Fibroblast of skin of right biceps (primary cell): Measurements from ENCODE around the gene CYTH4.
"Not testable (repeated sequence)": the region's sequence is repeated elsewhere in the genome, so short reads cannot be mapped to it uniquely, and the experiment has no call there.

Experiments used
- DNase-seq: peaks from one replicate; pipeline ENCODE4 v3.0.0-alpha.2; 2013

Gene CYTH4, protein sequence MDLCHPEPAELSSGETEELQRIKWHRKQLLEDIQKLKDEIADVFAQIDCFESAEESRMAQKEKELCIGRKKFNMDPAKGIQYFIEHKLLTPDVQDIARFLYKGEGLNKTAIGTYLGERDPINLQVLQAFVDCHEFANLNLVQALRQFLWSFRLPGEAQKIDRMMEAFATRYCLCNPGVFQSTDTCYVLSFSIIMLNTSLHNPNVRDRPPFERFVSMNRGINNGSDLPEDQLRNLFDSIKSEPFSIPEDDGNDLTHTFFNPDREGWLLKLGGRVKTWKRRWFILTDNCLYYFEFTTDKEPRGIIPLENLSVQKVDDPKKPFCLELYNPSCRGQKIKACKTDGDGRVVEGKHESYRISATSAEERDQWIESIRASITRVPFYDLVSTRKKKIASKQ

DNA sequence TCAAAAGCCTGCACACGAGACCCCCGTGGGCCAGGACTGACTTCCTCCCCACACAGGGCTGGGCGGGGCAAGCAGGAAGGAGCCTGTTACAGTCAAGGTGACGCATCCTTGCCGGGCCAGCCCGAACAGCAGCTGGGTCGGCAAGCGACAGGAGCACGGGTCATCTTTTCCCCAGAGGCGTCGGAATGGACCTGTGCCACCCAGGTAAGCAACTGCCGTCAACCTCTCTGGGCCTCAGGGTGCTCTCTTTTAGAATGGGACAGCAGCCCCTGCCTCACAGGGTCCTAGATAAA, at the start of gene CYTH4:
TSS of gene CYTH4 (plus strand) at position 124 of the 293 bp plus-strand sequence. CDS start at position 186, 62 bp downstream.
- no peak for DNase-seq

DNA sequence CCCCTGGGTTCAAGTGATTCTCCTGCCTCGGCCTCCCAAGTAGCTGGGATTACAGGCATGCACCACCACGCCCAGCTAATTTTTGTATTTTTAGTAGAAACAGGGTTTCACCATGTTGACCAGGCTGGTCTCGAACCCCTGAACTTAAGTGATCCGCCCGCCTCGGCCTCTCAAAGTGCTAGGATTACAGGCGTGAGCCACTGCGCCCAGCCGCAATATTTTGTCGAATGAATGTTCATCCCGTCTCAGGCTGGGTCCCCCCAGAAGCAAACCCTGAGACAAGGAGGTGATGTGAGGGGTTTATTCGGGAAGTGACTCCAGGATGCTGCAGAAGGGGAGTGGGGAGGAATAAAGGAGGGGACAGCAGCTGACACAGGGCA, 48.9 kb upstream of the CYTH4 start:
- DNase-seq, result not testable (repeated sequence)

DNA sequence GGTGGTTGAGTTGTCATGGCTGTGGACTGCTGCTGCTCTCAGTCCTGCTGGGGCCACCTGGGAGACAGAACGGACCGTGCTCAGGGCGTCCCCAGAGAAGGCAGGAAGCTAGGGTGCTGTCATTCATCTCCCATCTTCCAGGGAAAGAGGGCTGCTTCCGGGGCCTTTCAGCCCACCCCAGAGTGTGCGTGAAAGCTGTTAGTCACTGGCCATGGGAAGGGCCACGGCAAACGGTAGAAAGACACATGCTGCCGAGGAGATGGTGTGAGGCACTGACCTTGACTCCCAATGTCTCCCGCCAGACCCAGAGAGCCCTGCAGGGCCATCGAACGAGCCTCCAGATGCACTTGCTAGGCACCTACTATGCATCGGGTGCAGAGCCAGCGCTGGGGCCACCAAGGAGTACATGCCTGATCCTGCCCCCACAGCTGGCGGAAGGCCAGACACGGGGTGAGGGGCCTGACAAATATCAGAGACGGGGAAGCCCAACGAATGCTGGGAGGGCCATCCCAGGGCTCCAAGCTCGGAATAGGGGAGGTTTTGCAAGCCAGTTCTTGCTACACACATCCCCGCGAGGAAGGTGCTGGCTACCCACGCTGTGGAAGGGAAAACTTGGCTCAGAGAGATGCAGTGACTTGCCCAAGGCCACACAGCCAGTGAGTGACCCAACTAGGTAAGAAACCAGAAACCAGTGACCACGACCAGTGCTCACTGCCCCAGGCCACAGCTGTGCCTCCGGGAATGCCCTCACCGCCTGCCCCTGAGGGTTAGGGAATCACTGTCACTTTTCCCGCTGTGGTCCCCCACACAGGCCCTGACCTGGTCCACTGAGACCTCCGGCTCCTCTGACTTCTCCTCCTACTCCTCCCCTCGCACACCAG, 48.3 kb upstream of the CYTH4 start:
- no peak for DNase-seq

DNA sequence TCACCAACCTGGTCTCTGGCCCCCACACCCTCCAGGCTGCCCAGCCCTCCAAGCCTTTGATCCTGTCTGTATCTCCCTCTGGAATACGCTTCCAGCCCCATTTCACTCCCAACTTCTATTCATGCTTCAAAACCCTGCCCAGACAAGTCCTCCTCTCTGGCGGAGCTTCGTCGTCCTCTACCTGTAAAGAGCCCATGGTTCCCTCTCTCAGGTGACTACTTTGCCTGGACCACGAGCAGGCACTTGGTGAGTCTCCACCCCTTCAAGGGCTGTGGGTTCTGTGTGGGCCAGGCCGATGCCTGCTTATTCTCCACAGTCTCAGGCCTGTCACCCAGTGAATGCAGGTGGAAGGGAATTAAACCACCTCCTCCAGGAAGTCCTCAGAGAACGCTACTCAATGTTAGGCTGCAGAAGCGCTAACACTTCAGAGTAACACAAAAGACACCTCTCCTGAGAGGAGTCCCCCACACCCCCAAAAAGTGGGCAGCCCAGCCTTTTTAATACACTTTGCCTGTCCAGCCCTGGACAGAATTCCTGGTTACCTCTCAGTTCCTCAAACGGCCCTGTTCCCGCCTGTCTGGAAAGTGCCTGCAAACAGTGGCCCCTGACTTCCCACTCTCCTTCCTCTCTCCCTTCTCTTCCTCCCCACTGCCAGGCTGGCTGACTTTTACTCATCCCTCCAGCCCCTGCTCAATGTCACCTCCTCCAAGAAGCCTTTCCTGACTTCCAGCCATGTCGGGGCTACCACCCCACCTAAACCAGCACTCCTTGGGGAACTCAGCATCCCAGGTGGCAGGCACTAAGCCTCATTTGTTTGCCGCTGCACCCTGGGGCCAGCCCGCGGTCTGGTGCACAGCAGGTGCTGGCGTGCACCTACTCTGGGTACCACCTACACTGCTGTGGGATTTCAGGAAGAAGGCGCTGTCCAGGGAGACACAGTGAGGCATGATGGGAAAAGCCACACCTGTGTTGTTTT, 47.3 kb upstream of the CYTH4 start:
- DNase-seq, result no peak

DNA sequence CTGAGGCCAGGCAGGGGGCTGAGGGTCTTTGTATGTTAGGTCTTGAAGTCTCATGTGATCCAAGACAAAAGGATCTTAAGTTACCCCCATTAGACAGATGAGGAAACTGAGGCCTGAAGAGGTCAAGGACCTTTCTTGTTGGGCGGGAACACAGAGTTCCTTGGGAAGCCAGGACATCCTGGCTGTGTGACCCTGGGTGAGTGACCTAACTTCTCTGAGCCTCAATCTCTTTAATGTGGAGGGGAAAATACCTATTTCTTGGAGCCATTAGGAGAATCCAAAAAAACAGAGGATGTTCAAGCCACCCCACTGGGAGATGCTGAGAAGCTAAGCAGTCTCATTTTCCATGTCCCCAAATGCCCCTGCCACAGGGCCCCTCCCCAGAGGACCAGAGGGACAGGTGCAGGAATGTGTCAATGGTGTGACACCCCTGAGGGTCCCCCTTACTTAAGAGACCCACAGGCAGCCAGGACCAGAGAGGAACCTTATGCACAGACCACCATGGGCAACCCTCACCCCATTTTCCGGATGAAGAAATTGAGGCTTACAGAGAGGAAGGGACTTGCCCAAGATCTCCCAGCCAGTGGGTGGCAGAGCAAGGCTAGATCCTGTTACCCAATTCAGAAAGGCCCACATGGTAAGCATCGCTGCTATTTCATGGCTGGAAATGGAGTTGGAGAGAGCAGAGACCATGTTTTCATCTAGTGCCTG, 46.3 kb upstream of the CYTH4 start:
- no peak for DNase-seq

DNA sequence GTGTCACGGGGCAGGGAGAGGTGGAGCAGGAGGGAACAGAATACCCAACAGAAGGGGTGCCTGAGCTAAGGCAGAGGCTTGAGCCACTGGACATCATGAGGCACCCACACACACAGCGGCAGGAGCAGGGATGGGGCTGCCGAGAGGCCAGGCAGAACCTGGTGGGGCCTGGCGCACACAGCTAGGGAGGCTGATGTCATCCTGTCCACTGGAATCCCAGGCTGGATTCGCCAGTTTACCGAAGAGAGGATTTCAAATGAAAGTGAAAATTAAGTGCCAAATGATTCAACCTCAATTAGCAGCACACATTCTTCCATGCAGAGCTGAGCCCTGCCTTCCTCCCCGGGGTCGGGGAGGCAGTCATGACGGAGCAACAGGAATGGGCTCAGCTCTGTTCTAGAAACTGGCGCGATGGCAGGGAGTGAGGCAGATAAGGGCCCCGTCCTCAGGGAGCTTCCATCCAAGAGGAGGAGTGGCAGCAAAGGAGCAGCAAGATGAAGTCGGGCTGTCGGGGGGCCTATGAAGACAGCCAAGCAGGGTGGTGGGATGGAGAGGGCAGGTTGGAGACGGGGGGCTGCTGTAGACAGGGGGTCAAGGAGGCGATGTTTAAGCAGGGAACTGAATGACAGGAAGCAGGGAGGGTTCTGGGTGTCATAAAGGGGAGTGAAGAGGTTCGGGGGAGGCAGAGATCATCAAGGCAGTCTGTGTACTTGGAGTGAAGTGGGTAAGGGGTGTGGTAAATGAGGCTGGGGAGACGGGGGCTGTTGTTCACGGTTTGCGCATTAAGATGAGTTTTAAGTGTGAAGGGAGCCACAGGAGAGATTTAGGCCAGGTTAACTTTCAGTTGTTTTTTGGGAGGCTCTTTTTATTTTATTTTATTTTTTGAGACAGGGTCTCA, 44.7 kb upstream of the CYTH4 start:
- DNase-seq, result peak; percentile 75

DNA sequence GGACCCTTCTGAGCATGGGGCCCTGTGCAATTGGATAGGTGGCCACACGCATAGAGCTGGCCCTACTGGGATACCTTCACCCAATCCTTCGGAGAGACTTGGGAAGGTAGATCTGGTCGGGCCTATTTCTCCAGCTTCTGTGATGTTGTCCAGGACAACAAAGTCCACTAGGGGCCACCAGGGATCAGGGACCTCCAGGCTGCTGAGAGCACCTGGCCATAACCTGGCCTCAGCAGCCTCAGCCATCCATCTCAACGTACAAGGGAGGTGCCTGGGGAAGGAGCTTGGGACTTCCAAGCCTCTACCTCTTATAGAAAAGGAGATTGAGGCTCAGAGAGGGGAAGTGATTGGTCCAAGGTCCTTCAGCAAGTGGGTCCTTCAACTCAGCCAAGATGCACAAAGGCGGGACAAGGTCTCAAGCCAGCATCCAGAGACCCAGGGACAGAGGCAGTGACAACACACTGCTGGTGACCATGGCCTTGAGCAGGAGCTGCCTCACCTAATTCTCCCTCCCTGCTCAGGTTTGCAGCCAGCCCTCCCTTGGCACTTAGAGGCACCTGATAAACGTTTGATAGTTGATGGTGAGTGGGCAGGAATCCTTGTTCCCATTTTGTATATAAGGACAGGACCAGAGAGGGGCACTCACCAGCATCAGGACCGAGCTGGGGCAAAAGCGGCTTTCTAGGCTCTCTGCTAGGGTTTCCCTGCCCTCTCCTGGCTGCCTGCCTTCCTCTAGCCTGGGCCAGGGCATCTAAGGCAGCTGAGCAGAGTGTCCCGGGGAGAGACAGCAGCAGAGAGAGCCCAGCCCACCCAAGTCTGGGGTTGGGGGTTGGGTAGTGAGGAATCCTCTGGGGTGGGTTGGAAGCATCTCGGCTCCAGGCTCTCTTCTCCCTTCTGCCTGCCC, 42.7 kb upstream of the CYTH4 start:
- no peak for DNase-seq

DNA sequence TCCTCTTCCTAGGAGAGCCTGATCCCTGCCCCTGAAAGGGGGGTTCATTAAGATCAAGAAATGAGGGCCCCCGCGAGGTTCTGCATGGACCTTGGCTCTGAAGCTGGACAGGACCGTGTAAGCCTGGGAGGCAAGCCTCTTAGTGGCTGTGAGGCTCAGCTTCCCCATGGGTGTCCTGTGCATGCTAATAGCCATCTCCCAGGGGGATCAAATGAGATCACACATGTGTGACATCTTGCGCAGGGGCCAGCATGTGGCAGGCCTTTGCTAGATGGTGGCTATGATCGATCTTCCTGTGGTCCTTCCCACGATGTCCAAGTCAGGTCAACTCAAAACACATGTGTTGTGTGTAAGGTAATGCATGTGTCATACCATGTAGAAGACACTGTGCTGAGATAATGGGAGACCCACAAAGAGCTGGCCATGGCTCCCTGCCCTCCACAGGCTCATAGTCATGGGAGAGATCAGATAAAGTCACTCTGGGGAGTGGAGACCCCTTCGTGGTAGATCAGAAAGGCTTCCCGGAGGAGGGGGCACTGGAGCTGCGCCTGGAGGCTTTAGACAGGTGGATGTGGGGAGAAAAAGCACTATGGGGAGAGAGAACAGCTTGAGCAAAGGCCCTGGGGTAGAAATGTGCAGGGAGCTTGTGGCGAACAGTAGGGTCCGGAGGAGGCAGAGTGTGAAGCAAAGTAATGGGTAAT, 41.9 kb upstream of the CYTH4 start:
- DNase-seq, result no peak

DNA sequence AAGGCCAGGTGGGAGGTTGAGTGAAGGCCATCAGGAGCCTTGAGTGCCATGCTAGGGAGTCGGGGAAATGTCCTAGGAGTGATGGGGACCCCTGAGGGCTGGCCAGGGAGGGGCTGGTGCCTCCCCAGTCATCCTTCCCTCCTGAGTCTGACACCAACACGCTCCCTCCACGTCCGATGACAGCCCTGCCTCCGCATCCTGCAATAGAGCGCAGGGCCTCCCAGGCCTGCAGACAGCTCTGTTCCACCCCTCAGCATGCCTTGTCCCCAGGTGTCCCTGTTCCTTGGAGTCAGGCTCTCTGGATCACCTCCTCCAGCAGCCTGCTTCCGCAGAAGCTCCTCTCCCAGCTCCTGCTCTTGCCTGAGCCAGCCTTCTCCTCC, 41.4 kb upstream of the CYTH4 start:
- no peak for DNase-seq

DNA sequence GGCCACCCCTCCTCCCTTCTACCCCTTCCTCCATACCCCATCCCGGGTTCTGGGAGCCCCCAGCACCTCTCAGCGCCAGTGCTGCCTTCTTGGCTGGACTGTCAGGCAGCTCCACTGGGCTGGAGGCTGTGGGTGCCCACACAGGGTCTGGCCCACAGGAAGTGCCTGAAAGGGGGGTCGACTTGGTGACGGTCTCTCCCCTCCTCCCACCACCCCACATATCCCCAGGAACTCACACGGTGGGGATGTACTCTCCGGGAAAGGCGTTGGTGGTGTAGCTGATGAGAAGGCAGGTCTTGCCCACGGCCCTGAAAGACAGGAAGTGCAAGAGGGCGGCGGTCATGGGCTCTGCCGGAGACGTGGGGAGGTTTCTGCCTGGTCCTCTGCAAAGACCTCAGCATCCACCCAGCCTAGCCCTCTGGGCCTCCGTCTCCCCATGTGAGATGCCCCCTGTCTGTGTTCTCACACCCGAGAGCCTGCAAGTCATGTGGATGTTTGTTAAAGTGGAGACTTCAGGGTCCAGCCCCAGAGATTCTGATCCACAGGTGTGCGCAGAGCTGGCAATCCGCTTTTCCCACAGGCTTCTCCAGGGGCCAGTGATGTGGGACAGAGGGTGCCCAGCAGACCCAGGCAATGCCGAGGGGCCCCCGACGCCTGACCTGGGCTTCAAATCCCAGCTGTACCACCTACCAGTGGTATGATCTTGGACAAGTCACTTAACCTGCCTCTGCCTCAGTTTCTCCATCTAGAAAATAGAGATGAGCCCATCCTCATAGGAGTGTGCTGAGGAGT, 40.8 kb upstream of the CYTH4 start:
- DNase-seq, result no peak

DNA sequence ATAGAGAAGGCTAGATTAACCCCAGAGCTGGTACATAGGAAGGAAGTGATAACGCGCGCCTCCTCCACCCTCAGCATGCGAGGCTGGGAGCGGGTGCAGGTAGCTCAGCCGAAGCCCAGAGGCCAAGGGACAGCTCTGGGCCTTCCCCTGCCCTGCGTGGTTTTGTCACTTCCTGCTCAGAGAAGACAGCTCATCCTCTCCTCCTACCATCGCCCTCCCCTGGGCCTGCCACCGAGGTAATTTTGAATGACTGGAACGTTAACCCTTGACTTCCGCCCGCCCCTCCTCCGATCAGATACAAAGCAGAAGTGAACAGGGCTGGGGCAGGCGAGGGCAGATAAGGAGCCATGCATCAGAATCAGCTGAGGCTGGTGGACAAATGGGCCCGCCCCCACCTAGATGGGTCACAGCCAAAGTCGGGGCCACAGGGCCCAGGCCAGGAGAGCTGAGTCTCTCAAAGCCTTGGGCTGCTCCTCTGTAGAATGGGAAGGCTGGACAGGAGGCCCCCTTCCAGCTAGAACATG, 39.9 kb upstream of the CYTH4 start:
- peak; percentile 65 for DNase-seq

DNA sequence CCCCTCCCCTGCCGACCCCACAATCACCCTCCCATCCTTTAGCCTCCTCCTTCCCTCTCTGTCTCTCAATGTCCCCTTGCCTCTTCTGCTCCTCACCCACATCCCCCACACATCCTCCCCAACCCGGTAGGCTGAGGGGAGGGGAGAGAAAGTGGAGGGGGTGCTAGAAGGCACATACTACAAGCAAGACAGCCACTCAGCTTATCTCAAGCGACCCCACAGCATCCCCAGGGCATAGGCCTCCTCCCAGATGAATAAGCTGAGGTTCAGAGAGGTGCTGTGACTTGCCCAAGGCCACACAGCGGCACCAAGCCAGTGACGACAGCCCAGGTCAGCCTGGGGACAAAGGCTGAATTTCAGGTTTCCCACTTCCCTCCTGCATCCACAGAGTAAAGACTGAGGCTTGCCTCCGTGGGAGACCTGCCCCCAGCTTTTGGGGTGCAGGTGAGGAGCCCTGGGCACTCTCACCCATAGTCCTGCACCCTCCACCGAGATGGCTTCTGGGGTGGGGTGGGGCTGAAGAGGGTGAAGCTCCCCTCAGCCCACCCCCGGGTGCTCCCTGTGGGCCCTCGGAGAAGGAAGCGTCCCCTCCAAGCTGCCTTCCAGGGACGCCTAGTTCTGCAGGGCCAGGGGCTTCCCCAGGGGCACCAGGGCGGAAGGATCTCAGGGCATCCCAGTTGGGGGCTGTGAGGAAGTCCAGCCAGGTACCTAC, 38.8 kb upstream of the CYTH4 start:
- DNase-seq, result no peak

DNA sequence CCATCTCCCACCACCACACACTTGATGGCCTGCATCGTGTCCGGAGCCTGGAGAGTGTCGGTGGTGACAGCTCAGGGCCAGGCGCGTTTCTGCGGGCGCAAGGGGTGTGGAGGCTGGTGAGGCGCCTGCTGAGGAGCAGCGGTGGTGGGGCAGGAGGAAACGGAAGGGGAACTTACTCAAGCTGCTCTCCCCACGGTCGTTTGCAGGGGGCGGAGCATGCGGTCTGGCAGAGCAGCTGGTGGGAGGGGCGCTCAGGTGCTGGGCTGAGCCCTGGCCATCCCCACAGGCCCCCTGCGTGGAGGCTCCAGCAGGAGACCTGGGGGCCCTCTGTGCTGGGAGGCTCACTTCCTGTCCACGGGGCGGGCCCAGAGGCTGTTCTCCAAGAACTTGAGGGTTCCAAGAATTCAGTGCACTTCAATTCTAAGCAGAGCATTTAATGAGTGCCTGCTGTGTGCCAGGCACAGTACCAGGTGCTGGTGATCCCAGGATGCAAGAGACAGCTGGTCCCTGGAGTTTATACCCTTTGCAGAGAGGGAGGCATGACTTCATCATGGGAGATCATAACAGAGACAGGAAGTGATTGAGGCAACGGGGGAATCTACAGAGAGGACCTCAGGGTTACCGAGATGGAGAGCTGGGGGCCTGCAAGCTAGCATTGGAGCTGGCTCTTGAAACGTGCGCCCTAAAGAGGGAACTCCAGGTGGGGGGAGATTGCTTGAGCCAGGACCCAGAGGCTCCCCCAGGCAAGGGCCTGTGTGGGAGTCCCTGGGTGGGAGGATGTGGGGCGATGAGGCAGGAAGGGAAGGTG, 38.0 kb upstream of the CYTH4 start, which contains the start of gene RAC2:
TSS of gene RAC2 (minus strand) at position 156 of the 808 bp plus-strand sequence. CDS start at position 35, 121 bp downstream.
- DNase-seq, result peak; percentile 75

DNA sequence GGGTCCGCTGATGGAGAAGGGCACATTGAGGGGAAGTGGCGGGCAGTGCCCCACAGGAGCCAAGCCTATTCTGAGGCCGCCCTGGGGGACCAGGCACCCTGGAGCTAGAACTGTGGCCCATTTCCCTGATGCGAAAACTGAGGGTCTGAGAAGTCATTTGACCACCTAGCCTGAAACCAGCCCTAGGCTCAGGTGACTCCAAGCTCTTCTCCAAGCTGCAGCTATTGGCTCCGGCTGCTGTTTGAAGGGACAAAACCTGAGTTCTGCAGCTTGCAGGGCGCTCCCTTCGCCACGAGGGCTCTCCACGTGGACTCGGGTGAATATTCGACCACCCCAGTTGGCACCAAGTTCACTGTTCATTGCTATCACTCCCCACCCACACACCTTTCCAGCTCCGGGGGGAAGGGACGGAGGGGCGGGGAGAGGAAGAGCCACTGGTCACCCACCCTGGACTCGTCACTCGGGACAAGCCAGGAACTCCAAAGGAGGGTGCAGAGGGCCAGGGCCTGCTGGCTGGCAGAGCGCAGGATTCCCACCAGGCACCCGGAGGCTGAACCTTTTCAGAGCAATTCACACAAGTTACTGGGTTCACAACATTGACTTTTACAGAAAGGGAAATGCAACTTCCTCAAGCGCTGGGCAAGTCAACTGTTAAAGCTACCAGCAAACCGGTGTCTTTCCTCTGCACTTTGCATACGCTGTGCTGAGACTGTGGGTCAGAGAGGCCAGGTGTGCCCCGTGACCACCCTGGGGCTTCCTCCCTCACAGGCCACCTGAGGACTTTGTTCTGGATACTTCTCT, 37.2 kb upstream of the CYTH4 start:
- no peak for DNase-seq

DNA sequence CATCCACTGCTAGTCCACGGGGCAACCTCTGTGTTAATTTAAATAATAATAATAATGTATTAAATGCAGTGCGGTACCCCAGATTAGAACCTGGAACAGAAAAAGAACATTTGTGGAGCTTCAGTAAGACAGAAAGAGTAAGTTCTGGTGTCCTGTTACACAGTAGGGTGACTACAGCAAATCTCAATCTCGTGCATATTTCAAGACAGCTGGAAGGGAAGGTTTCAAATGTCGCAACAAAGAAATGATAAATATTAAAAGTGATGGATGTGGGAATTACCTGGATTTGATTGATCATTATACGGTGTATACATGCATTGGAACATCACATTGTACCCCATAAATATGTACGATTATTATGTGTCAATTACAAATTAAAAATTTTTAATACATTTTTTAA, 36.6 kb upstream of the CYTH4 start:
- DNase-seq, result no peak

DNA sequence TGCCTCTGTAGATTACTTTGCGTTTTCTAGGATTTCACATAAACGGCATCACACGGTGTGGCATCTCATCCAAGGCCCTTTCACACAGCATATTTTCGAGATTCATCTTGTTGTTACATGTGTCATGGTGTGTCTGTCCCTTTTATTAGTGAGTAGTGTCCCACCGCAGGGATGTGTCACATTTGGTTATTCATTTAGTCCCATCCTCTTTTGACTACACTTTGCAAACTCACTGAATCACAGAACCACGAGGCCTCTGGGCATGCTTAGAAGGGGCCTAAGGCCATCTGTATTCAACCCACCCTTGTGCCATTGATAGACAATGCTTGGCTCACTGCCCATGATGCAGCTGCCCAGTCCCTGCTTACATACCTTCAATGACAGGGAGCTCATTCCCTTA, 34.1 kb upstream of the CYTH4 start:
- DNase-seq, result no peak
